ENCODE data around the gene CNNM4. TPM values are rescaled to one million over a fixed set of nuclear protein-coding genes. Genes with fewer than 3 reads are reported as not detected.

CNNM4 gene
- total RNA-seq, 2 donors from 2014 or later, result 9.2 to 13.9 TPM

GRCh38 chr2:96822786-96823185 is 62.1 kb downstream of the CNNM4 start:
- TF ChIP-seq, protein P1, sequence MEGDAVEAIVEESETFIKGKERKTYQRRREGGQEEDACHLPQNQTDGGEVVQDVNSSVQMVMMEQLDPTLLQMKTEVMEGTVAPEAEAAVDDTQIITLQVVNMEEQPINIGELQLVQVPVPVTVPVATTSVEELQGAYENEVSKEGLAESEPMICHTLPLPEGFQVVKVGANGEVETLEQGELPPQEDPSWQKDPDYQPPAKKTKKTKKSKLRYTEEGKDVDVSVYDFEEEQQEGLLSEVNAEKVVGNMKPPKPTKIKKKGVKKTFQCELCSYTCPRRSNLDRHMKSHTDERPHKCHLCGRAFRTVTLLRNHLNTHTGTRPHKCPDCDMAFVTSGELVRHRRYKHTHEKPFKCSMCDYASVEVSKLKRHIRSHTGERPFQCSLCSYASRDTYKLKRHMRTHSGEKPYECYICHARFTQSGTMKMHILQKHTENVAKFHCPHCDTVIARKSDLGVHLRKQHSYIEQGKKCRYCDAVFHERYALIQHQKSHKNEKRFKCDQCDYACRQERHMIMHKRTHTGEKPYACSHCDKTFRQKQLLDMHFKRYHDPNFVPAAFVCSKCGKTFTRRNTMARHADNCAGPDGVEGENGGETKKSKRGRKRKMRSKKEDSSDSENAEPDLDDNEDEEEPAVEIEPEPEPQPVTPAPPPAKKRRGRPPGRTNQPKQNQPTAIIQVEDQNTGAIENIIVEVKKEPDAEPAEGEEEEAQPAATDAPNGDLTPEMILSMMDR (IDR thresholded peaks at IDR 0.05), result no peak
- TF ChIP-seq POLR2AphosphoS5 (IDR thresholded peaks at IDR 0.05) (no peak), POLR2A (IDR thresholded peaks at IDR 0.05) (no peak)
- Histone ChIP-seq H3K27ac (peak overlapping the region in 1 of 2 donors; percentile 15), H3K4me3 (no peak overlapping the region), H3K4me1 (replicated peaks) (peaks cover 15% of the 10 kb centered on the region), H3K36me3 (peaks cover 2 to 5% of the 10 kb centered on the region in 2 donors), H3K9me3 (no peaks in the 10 kb centered on the region), H3K27me3 (replicated peaks; ENCODE audit: insufficient read depth) (no peaks in the 10 kb centered on the region)
- 55% methylated on average over 4 of the region's 4 CpGs for WGBS
- intact Hi-C loops (cut with DNase I), result no loop called here
- DNase-seq (ENCODE audit: low spot score), result no peak

GRCh38 chr2:96823198-96823597 is 62.5 kb downstream of the CNNM4 start:
- H3K36me3 ChIP-seq, result peaks cover 6 to 8% of the 10 kb centered on the region in 2 donors
- 69% methylated on average over 10 of the region's 11 CpGs for WGBS
- no peaks in the 10 kb centered on the region for H3K9me3 ChIP-seq
- peak overlapping the region; percentile 15 to 21 for H3K27ac ChIP-seq
- H3K27me3 ChIP-seq (replicated peaks; ENCODE audit: insufficient read depth), result no peaks in the 10 kb centered on the region
- peaks cover 13% of the 10 kb centered on the region for H3K4me1 ChIP-seq (replicated peaks)
- no peak overlapping the region for H3K4me3 ChIP-seq
- no peak for DNase-seq (ENCODE audit: low spot score)
- intact Hi-C loops (cut with DNase I), result no loop called here
- TF ChIP-seq, protein P1 (IDR thresholded peaks at IDR 0.05), result no peak
- no peak for TF ChIP-seq POLR2AphosphoS5 (IDR thresholded peaks at IDR 0.05)
- no peak for TF ChIP-seq POLR2A (IDR thresholded peaks at IDR 0.05)

DNA sequence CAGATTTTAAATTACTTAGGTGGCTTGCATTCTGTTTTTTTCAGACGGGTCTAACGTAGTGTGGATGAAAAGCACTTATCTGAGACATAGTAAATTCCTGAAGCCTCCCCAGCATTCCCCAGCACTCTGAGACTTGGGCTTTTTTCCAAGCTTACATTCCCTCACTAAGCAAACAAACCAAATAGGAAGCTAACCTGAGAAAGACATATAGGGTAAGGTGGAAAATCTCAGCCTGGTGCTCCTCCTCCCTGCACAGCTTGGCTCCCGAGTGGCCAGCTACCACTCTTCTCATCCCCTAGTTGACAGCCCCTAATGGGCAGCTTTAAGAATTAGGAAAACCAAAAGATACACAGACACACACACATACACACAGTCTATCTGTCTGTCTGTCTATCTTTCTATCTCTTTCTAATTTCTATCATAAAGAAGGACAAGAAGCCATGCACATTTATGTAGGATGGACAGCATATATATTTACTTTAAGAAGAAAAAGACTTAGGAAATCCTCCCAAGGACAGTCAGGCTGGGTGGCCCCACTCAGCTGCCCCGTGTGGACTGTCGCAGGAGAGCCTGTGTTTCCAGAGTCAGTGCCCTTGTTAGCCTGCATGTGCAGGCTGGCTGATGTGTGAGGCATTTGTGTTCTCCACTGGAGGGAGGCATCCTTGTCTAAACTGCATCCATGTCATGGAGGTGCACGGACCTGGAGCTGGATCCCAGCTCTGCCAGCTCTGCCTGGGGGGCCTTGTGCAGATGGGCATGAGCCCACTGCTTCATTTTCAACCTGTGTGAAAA is 63.6 kb downstream of the CNNM4 start:
- TF ChIP-seq POLR2AphosphoS5 (IDR thresholded peaks at IDR 0.05) (peak; percentile 8), POLR2A (IDR thresholded peaks at IDR 0.05) (no peak)
- Histone ChIP-seq H3K27me3 (replicated peaks; ENCODE audit: insufficient read depth) (no peaks in the 10 kb centered on the region), H3K9me3 (no peaks in the 10 kb centered on the region), H3K4me3 (no peak overlapping the region), H3K36me3 (peaks cover 7 to 8% of the 10 kb centered on the region in 2 donors), H3K4me1 (replicated peaks) (peaks cover 8% of the 10 kb centered on the region), H3K27ac (peak overlapping the region in 1 of 2 donors; percentile 21)
- intact Hi-C loops (cut with DNase I), result no loop called here
- 49% methylated on average over 6 of the region's 6 CpGs for WGBS
- DNase-seq (ENCODE audit: low spot score), result no peak

DNA sequence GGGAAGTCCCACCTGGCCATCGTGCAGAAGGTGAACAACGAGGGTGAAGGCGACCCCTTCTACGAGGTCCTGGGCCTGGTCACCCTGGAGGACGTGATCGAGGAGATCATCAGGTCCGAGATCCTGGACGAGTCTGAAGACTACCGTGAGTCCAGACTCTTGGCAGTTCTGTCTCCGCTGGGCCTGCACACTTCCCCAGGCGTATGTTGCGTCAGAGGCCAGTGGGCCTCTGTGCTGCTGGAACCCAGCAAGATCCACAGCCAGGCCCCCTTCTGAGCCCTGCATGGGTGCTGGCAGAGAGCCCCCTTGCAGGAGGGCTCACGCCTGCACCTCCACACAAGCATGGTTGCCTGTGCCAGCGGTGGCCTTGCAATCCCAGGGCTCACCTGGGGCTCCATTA is 64.4 kb downstream of the CNNM4 start:
- Histone ChIP-seq H3K27ac (no peak overlapping the region), H3K27me3 (replicated peaks; ENCODE audit: insufficient read depth) (no peaks in the 10 kb centered on the region), H3K4me1 (replicated peaks) (peaks cover 6% of the 10 kb centered on the region), H3K36me3 (peaks cover 7 to 8% of the 10 kb centered on the region in 2 donors), H3K4me3 (no peak overlapping the region), H3K9me3 (no peaks in the 10 kb centered on the region)
- DNase-seq (ENCODE audit: low spot score), result no peak
- WGBS, result 96% methylated on average over 13 of the region's 14 CpGs
- no peak for TF ChIP-seq POLR2AphosphoS5 (IDR thresholded peaks at IDR 0.05)
- TF ChIP-seq, protein P1 (IDR thresholded peaks at IDR 0.05), result no peak
- no peak for TF ChIP-seq POLR2A (IDR thresholded peaks at IDR 0.05)
- intact Hi-C loops (cut with DNase I), result no loop called here

GRCh38 chr2:96826546-96827278 is 66.0 kb downstream of the CNNM4 start:
- Histone ChIP-seq H3K36me3 (peaks cover 7 to 8% of the 10 kb centered on the region in 2 donors), H3K4me1 (replicated peaks) (peaks cover 6% of the 10 kb centered on the region), H3K27me3 (replicated peaks; ENCODE audit: insufficient read depth) (no peaks in the 10 kb centered on the region), H3K4me3 (no peak overlapping the region), H3K27ac (no peak overlapping the region), H3K9me3 (no peaks in the 10 kb centered on the region)
- no peak for DNase-seq (ENCODE audit: low spot score)
- 89% methylated on average over 22 of the region's 22 CpGs for WGBS
- TF ChIP-seq POLR2AphosphoS5 (IDR thresholded peaks at IDR 0.05) (no peak), POLR2A (IDR thresholded peaks at IDR 0.05) (no peak)
- TF ChIP-seq, protein P1 (IDR thresholded peaks at IDR 0.05), result no peak
- intact Hi-C loops (cut with DNase I), result no loop called here
